DOHH2 (cell line): Measurements from ENCODE around the gene VASH1.

Experiments used
- CTCF ChIP-seq: fragments of 200-600 bp; sonication (generic); IDR thresholded peaks from one replicate; pipeline ENCODE4 v1.5.1; 2014; ENCODE audit warnings: antibody characterized with exemption, mild to moderate bottlenecking, low read depth, low read length; ENCODE audit not compliant: poor library complexity, severe bottlenecking
- EZH2phosphoT487 ChIP-seq: fragments of 200-600 bp; sonication (generic); IDR thresholded peaks from 2 replicates; pipeline ENCODE4 v1.6.1; 2017; ENCODE audit warnings: borderline replicate concordance, mild to moderate bottlenecking, antibody characterized with exemption, low read length, moderate library complexity, mixed read lengths

- TF ChIP-seq CTCF (no peak), EZH2phosphoT487 (no peak)
Measured at GRCh38 chr14:76741074-76741473, 20.2 kb upstream of the VASH1 start.
